B cell (primary cell): ENCODE results near the gene TLK2.
"Not testable (repeated sequence)": the region's sequence is repeated elsewhere in the genome, so short reads cannot be mapped to it uniquely, and the experiment has no call there.

Experiments
- EZH2 ChIP-seq: IDR thresholded peaks from 2 replicates; pipeline ENCODE4 v1.6.1; 2012; ENCODE audit warnings: borderline replicate concordance, low read depth, mild to moderate bottlenecking, moderate library complexity, low read length; ENCODE audit not compliant: insufficient read depth, poor library complexity, severe bottlenecking
- TF ChIP-seq, protein P1 (sequence below): fragments of 200-600 bp; IDR thresholded peaks from one replicate; pipeline ENCODE4 v1.8.0; 2022; ENCODE audit warnings: antibody characterized with exemption, mild to moderate bottlenecking

DNA sequence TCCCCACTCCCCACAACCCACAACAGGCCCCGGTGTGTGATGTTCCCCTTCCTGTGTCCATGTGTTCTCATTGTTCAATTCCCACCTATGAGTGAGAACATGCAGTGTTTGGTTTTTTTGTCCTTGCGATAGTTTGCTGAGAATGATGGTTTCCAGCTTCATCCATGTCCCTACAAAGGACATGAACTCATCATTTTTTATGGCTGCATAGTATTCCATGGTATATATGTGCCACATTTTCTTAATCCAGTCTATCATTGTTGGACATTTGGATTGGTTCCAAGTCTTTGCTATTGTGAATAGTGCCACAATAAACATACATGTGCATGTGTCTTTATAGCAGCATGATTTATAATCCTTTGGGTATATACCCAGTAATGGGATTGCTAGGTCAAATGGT is 82.3 kb downstream of the TLK2 start:
- TF ChIP-seq, protein P1, sequence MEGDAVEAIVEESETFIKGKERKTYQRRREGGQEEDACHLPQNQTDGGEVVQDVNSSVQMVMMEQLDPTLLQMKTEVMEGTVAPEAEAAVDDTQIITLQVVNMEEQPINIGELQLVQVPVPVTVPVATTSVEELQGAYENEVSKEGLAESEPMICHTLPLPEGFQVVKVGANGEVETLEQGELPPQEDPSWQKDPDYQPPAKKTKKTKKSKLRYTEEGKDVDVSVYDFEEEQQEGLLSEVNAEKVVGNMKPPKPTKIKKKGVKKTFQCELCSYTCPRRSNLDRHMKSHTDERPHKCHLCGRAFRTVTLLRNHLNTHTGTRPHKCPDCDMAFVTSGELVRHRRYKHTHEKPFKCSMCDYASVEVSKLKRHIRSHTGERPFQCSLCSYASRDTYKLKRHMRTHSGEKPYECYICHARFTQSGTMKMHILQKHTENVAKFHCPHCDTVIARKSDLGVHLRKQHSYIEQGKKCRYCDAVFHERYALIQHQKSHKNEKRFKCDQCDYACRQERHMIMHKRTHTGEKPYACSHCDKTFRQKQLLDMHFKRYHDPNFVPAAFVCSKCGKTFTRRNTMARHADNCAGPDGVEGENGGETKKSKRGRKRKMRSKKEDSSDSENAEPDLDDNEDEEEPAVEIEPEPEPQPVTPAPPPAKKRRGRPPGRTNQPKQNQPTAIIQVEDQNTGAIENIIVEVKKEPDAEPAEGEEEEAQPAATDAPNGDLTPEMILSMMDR: not testable (repeated sequence)
- TF ChIP-seq EZH2: not testable (repeated sequence)
